Stomach (tissue), 9 donors: ENCODE measurements around the gene CNTN4. TPM values are rescaled to one million over a fixed set of nuclear protein-coding genes. Genes with fewer than 3 reads are reported as not detected.

Experiments
- DNase-seq, 2 donors: peaks; one replicate each; pipeline versions ENCODE4 v3.0.0 to v3.0.0-alpha.2; 2013 to 2019
- H3K27ac ChIP-seq, 5 donors: fragments of 200-600 bp in 4 of 5; sonication (generic) in 4 of 5; one replicate each; pipeline ENCODE4 v1.5.1; 2013 to 2019; ENCODE audit warnings: mild to moderate bottlenecking in 1 of 5, moderate library complexity in 1 of 5
- H3K27me3 ChIP-seq, 3 donors: fragments of 200-600 bp; sonication (generic); one replicate each; pipeline ENCODE4 v1.5.1; 2017 to 2019; ENCODE audit warnings: mixed run types in 1 of 3
- H3K36me3 ChIP-seq, 4 donors: fragments of 200-600 bp; sonication (generic); 1 replicate in 3 of 4; 2 replicates in 1 of 4; pipeline ENCODE4 v1.5.1; 2016 to 2019
- H3K4me1 ChIP-seq, 4 donors: fragments of 200-600 bp; sonication (generic); one replicate each; pipeline ENCODE4 v1.5.1; 2016 to 2019
- H3K4me3 ChIP-seq, 4 donors: fragments of 200-600 bp; sonication (generic) in 3 of 4; one replicate each; pipeline ENCODE4 v1.5.1; 2016 to 2019; ENCODE audit warnings: mild to moderate bottlenecking in 1 of 4
- H3K9me3 ChIP-seq, 4 donors: fragments of 200-600 bp; sonication (generic); one replicate each; pipeline ENCODE4 v1.5.1; 2016 to 2019
- EP300 ChIP-seq: sonication (generic); formaldehyde crosslinking; IDR thresholded peaks from one replicate; pipeline ENCODE4 v1.6.1; 2017; ENCODE audit warnings: antibody characterized with exemption
- POLR2A ChIP-seq, 4 donors: fragments of 450-650 bp; IDR thresholded peaks; one replicate each; pipeline ENCODE4 v1.6.1; 2016; ENCODE audit warnings: antibody characterized with exemption in 4 of 4, control low read depth in 2 of 4, mild to moderate bottlenecking in 1 of 4, moderate library complexity in 1 of 4
- POLR2AphosphoS5 ChIP-seq, 3 donors: sonication (generic); formaldehyde crosslinking; IDR thresholded peaks; one replicate each; pipeline ENCODE4 v1.6.1; 2016; ENCODE audit warnings: antibody characterized with exemption in 3 of 3
- WGBS, 5 donors: extraction: QIAGEN DNeasy Blood & Tissue Kit in 3 of 5; methylation state at CpG; one replicate each; pipeline versions ENCODE4 v1.1.5 to v1.1.7; 2013 to 2018; 5-methylcytosine and 5-hydroxymethylcytosine counted together
- intact Hi-C: fragments of 100-400 bp; cut with DNase I; formaldehyde crosslinking; loops from one replicate; pipeline ENCODE4 v1.15.1; 2023; ENCODE audit warnings: low total_unique reads
- polyA plus RNA-seq, 3 donors: library from polyadenylated mRNA; stranded (reverse); fragments of 200-250 nt; gene quantifications; one replicate each; pipeline ENCODE4 v1.2.3, GENCODE V29; 2013
- total RNA-seq, 5 donors: library from RNA; depleted of rRNA; stranded (reverse); fragments of >200 nt; gene quantifications; one replicate each; pipeline versions ENCODE4 v1.1.0 to v1.2.3, GENCODE V29; 2014 to 2016
- TF ChIP-seq, protein P1 (sequence below), 7 experiments: fragments of 450-650 bp in 4 of 7; fragments of 200-600 bp in 3 of 7; sonication (generic) in 3 of 7; IDR thresholded peaks; one replicate each; pipeline ENCODE4 v1.5.1; 2016 to 2019; ENCODE audit warnings: antibody characterized with exemption in 7 of 7, control low read depth in 2 of 7, mild to moderate bottlenecking in 1 of 7
- donor health status: healthy with polysubstance abuse.
- donor health status: Bipolar disorder and iron deficiency.
- donor health status: healthy.

CNTN4 gene
- total and polyA plus RNA-seq, 8 donors: 0.45 to 97.0 (median 5.6) TPM

DNA sequence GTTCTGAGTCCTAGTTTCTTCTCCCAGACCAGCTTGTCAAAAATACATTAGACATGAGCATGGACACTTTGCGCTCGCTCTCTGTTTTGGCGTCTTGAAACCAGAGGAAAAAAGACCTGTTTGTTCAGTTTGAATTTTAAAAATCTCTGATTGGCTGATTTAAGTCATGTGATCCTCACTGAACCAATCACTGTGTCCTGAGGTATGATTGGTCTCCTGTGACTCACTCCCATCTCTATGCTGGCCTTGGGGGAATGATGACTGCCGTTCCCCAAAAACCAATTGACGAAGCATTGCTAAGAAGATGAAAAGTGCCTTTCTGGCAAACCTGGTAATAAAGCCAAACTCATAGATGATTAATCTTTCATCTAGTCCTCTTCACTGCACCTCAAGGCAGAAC lies 755.0 kb downstream of the CNTN4 start:
- no peak for DNase-seq

DNA sequence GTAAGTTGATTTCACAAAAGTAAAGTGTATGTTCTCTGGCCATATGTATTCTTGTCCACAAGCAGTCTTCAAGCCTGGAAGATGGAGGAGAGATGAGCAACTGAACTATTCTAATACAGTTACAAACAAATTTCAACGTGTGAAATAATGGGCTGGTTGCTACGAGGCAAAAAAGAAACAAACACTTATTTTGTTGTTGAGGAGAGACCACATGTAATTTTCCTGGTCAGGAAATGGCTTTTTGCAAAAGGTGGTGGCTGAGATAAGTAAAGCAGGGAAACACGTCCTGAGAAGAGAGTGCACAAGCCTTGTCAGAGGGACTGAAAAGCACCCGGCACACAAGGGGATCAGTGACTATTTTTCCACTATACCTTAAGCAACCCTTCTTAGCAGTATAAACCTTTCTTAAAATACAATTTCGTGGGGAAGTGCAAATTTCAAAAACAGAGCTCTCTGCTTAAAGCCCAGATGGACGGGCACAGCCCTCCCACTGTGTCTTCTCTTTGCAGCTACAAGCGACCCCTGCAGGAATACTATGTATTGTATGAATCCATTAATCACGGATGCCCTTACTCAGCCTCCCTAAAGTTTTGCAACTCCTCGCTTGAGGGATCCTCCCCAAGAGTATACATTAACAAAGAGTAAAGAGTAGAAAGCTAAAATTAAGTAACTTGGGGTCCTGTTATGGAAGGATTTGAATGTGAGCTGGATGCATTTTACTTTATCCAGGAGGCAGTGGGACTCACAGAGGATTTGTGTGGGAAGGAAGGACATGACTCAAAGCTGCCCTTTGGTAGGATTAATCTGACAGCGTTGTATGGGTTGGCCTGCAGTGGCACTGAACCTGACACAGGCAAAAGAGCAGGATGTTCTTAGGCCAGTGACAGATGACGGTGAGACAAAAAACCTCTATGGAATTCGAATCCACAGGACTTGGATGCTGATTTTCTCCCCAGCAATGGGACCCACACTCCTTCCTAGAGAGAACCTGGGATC lies 757.8 kb downstream of the CNTN4 start:
- Histone ChIP-seq H3K4me3 (no peak overlapping the region), H3K36me3 (no peaks in the 10 kb centered on the region), H3K27me3 (no peaks in the 10 kb centered on the region), H3K27ac (no peak overlapping the region), H3K4me1 (no peaks in the 10 kb centered on the region), H3K9me3 (no peaks in the 10 kb centered on the region)
- intact Hi-C loops: no loop called here
- 51 to 60% (median 53%) methylated on average over 12 of the region's 12 CpGs for WGBS, 5 donors
- no peak for DNase-seq
- TF ChIP-seq, protein P1, sequence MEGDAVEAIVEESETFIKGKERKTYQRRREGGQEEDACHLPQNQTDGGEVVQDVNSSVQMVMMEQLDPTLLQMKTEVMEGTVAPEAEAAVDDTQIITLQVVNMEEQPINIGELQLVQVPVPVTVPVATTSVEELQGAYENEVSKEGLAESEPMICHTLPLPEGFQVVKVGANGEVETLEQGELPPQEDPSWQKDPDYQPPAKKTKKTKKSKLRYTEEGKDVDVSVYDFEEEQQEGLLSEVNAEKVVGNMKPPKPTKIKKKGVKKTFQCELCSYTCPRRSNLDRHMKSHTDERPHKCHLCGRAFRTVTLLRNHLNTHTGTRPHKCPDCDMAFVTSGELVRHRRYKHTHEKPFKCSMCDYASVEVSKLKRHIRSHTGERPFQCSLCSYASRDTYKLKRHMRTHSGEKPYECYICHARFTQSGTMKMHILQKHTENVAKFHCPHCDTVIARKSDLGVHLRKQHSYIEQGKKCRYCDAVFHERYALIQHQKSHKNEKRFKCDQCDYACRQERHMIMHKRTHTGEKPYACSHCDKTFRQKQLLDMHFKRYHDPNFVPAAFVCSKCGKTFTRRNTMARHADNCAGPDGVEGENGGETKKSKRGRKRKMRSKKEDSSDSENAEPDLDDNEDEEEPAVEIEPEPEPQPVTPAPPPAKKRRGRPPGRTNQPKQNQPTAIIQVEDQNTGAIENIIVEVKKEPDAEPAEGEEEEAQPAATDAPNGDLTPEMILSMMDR (IDR thresholded peaks at IDR 0.05): no peak
- TF ChIP-seq POLR2A (IDR thresholded peaks at IDR 0.05): no peak
- no peak for TF ChIP-seq EP300
- TF ChIP-seq POLR2AphosphoS5 (IDR thresholded peaks at IDR 0.05): no peak

More for the DNA sequence above, 755.0 kb downstream of the CNTN4 start:
- TF ChIP-seq, protein P1 (IDR thresholded peaks at IDR 0.05): no peak
- TF ChIP-seq POLR2AphosphoS5 (IDR thresholded peaks at IDR 0.05) (no peak), POLR2A (IDR thresholded peaks at IDR 0.05) (no peak), EP300 (no peak)
- Histone ChIP-seq H3K27me3 (no peaks in the 10 kb centered on the region), H3K9me3 (no peaks in the 10 kb centered on the region), H3K4me1 (no peaks in the 10 kb centered on the region), H3K27ac (no peak overlapping the region), H3K36me3 (no peaks in the 10 kb centered on the region), H3K4me3 (no peak overlapping the region)
- intact Hi-C loops: no loop called here
- WGBS, 5 donors: 74 to 88% (median 76%) methylated on average over 5 of the region's 5 CpGs

DNA sequence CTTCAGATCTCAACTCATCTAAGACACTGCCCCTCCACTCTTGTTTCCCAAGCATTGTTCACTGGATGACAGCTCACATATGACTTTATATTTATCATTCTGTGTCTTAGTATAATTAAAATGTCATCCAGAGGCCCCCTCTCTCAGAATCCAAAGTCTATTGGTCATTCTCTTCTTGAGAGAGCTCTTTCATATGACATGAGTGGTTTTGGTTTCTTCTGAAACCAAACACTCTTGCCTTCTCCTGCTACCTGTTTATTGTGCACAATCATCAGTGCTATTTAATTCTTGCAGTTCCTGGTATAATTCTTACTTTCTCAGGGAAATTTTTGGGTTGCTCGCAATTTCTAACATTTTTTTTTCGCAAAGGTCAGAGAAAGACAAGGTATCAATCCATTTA lies 762.0 kb downstream of the CNTN4 start:
- Histone ChIP-seq H3K36me3 (no peaks in the 10 kb centered on the region), H3K4me1 (no peaks in the 10 kb centered on the region), H3K9me3 (no peaks in the 10 kb centered on the region), H3K27me3 (no peaks in the 10 kb centered on the region), H3K4me3 (no peak overlapping the region), H3K27ac (no peak overlapping the region)
- DNase-seq: no peak
- intact Hi-C loops: no loop called here
- TF ChIP-seq POLR2AphosphoS5 (IDR thresholded peaks at IDR 0.05) (no peak), POLR2A (IDR thresholded peaks at IDR 0.05) (no peak), EP300 (no peak)
- TF ChIP-seq, protein P1 (IDR thresholded peaks at IDR 0.05): no peak
- 91 to 97% (median 95%) methylated on average over 2 of the region's 2 CpGs for WGBS, 5 donors

DNA sequence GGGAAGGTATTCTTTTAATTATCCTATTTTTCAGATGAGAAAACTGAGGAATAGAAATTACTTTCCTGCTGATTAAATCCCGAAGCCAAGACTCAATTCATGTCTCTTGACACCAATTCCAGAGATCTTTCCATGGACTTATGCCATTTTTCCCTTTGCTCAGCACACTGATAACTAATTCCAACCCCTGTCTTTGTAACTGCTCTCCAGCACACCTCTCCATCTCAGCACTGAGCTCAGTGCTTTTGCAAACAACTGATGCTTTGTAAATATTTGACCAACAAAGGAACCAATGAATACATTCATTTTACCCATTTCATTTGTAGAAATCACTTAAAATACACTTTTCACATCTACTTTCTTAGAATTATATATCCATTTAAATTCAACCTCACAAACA lies 762.5 kb downstream of the CNTN4 start:
- Histone ChIP-seq H3K9me3 (no peaks in the 10 kb centered on the region), H3K4me3 (no peak overlapping the region), H3K4me1 (no peaks in the 10 kb centered on the region), H3K27me3 (no peaks in the 10 kb centered on the region), H3K36me3 (no peaks in the 10 kb centered on the region), H3K27ac (no peak overlapping the region)
- no peak for TF ChIP-seq POLR2AphosphoS5 (IDR thresholded peaks at IDR 0.05)
- TF ChIP-seq EP300: no peak
- TF ChIP-seq, protein P1 (IDR thresholded peaks at IDR 0.05): no peak
- TF ChIP-seq POLR2A (IDR thresholded peaks at IDR 0.05): no peak
- intact Hi-C loops: no loop called here
- no peak for DNase-seq
- whole genome bisulfite sequencing, 5 donors: 29 to 57% (median 52%) methylated on average over 1 of the region's 1 CpG
